Measurements from ENCODE around the gene PRSS33.

The PRSS33 gene

GRCh38 chr16:2763173-2763572, 24.2 kb downstream of the PRSS33 start:
- TF ChIP-seq GATA2 (IDR thresholded peaks at IDR 0.05; ENCODE audit: low read depth, low read length) (no peak), GATA3 (IDR thresholded peaks at IDR 0.05; ENCODE audit: low read depth, low read length) (no peak)

GRCh38 chr16:2762711-2763110, 24.6 kb downstream of the PRSS33 start:
- TF ChIP-seq GATA2 (IDR thresholded peaks at IDR 0.05; ENCODE audit: low read depth, low read length) (no peak), GATA3 (IDR thresholded peaks at IDR 0.05; ENCODE audit: low read depth, low read length) (no peak)

- TF ChIP-seq GATA3 (IDR thresholded peaks at IDR 0.05; ENCODE audit: low read depth, low read length), result no peak
- TF ChIP-seq GATA2 (IDR thresholded peaks at IDR 0.05; ENCODE audit: low read depth, low read length), result no peak
Observed at GRCh38 chr16:2761886-2762583, 25.3 kb downstream of the PRSS33 start.

- TF ChIP-seq GATA2 (IDR thresholded peaks at IDR 0.05; ENCODE audit: low read depth, low read length) (no peak), GATA3 (IDR thresholded peaks at IDR 0.05; ENCODE audit: low read depth, low read length) (no peak)
Observed at GRCh38 chr16:2761472-2761871, 25.9 kb downstream of the PRSS33 start.

- TF ChIP-seq GATA3 (IDR thresholded peaks at IDR 0.05; ENCODE audit: low read depth, low read length), result no peak
- TF ChIP-seq GATA2 (IDR thresholded peaks at IDR 0.05; ENCODE audit: low read depth, low read length), result no peak
Observed at GRCh38 chr16:2757344-2757743, 30.0 kb downstream of the PRSS33 start.

GRCh38 chr16:2756288-2757015, 30.9 kb downstream of the PRSS33 start:
- no peak for TF ChIP-seq GATA2 (IDR thresholded peaks at IDR 0.05; ENCODE audit: low read depth, low read length)
- no peak for TF ChIP-seq GATA3 (IDR thresholded peaks at IDR 0.05; ENCODE audit: low read depth, low read length)

GRCh38 chr16:2755158-2755557, 32.2 kb downstream of the PRSS33 start:
- TF ChIP-seq GATA3 (IDR thresholded peaks at IDR 0.05; ENCODE audit: low read depth, low read length) (no peak), GATA2 (IDR thresholded peaks at IDR 0.05; ENCODE audit: low read depth, low read length) (no peak)

- TF ChIP-seq GATA3 (IDR thresholded peaks at IDR 0.05; ENCODE audit: low read depth, low read length), result no peak
- TF ChIP-seq GATA2 (IDR thresholded peaks at IDR 0.05; ENCODE audit: low read depth, low read length), result no peak
Observed at GRCh38 chr16:2753733-2754020, 33.7 kb downstream of the PRSS33 start.

- TF ChIP-seq GATA3 (IDR thresholded peaks at IDR 0.05; ENCODE audit: low read depth, low read length) (no peak), GATA2 (IDR thresholded peaks at IDR 0.05; ENCODE audit: low read depth, low read length) (no peak)
Observed at GRCh38 chr16:2752850-2753732, 34.3 kb downstream of the PRSS33 start.

GRCh38 chr16:2752035-2752849, 35.1 kb downstream of the PRSS33 start, which contains the start of gene SRRM2:
TSS of gene SRRM2 (plus strand) at chr16:2752638. CDS start at chr16:2756365, 3,727 bp downstream.
- TF ChIP-seq GATA2 (IDR thresholded peaks at IDR 0.05; ENCODE audit: low read depth, low read length) (0 out of 2 replicates have a peak, but pooled peaks have one; percentile 2), GATA3 (IDR thresholded peaks at IDR 0.05; ENCODE audit: low read depth, low read length) (no peak)

GRCh38 chr16:2751577-2752034, 35.8 kb downstream of the PRSS33 start:
- no peak for TF ChIP-seq GATA2 (IDR thresholded peaks at IDR 0.05; ENCODE audit: low read depth, low read length)
- no peak for TF ChIP-seq GATA3 (IDR thresholded peaks at IDR 0.05; ENCODE audit: low read depth, low read length)

- TF ChIP-seq GATA2 (IDR thresholded peaks at IDR 0.05; ENCODE audit: low read depth, low read length), result no peak
- TF ChIP-seq GATA3 (IDR thresholded peaks at IDR 0.05; ENCODE audit: low read depth, low read length), result no peak
Observed at GRCh38 chr16:2749936-2750335, 37.4 kb downstream of the PRSS33 start.

GRCh38 chr16:2749476-2749875, 37.9 kb downstream of the PRSS33 start:
- TF ChIP-seq GATA3 (IDR thresholded peaks at IDR 0.05; ENCODE audit: low read depth, low read length) (no peak), GATA2 (IDR thresholded peaks at IDR 0.05; ENCODE audit: low read depth, low read length) (no peak)

Measured in SH-SY5Y (cell line).